Measurements from ENCODE around the gene LIPG.

The LIPG gene

DNA sequence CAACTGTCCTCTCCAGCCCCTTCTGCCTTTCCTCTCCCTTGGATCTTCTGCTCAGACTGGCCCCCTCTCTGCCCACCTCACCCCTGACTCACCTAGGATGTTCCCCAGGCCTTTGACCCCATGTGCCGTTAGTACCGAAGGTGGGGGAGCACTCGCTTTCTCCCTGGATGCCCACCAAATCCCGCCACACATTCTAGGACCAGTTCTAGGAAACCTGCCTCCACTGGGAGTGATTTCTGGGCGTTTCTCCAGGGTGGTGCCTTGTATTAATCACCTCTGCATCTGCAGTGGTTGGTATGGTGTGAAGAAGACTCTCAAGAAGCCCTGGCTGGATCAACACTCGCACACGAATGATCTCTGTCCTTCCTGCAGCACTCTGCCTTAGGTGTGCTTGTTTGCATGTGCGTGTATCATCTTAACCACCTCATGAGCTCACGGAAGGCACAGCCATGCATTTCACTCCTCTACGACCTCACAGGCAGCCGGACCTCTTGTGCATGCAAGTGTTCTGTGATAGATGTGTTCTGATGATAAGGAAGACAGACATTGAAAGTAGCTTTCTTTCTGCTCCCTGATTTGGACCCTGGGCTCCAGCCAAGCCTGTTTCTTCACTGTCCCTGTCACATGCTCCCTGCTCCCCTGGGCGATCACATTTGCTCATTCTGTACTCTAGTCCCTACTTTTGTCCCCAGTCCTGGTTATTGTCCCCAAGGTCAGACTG lies 69.4 kb downstream of the LIPG start:
- TF ChIP-seq PPARA (CRISPR knock-in tag; IDR thresholded peaks at IDR 0.05; ENCODE audit: borderline replicate concordance) (no peak), ZNF8 (CRISPR knock-in tag; IDR thresholded peaks at IDR 0.05) (no peak), ISL1 (CRISPR knock-in tag; IDR thresholded peaks at IDR 0.05) (no peak)
- ATAC-seq: no peak

GRCh38 chr18:49632588-49632987 lies 70.7 kb downstream of the LIPG start:
- no peak for TF ChIP-seq TCF4 (CRISPR knock-in tag; IDR thresholded peaks at IDR 0.05; ENCODE audit: borderline replicate concordance)
- no peak for TF ChIP-seq BACH2 (CRISPR knock-in tag; IDR thresholded peaks at IDR 0.05; ENCODE audit: borderline replicate concordance)
- no peak for TF ChIP-seq TOX (CRISPR knock-in tag; IDR thresholded peaks at IDR 0.05; ENCODE audit: borderline replicate concordance)
- no peak for TF ChIP-seq ZNF8 (CRISPR knock-in tag; IDR thresholded peaks at IDR 0.05)
- TF ChIP-seq, protein P1, sequence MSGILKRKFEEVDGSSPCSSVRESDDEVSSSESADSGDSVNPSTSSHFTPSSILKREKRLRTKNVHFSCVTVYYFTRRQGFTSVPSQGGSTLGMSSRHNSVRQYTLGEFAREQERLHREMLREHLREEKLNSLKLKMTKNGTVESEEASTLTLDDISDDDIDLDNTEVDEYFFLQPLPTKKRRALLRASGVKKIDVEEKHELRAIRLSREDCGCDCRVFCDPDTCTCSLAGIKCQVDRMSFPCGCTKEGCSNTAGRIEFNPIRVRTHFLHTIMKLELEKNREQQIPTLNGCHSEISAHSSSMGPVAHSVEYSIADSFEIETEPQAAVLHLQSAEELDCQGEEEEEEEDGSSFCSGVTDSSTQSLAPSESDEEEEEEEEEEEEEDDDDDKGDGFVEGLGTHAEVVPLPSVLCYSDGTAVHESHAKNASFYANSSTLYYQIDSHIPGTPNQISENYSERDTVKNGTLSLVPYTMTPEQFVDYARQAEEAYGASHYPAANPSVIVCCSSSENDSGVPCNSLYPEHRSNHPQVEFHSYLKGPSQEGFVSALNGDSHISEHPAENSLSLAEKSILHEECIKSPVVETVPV (CRISPR knock-in tag; IDR thresholded peaks at IDR 0.05): no peak
- no peak for TF ChIP-seq TSHZ2 (CRISPR knock-in tag; IDR thresholded peaks at IDR 0.05)
- no peak for TF ChIP-seq ZNF70 (CRISPR knock-in tag; IDR thresholded peaks at IDR 0.05)
- no peak for TF ChIP-seq ISL1 (CRISPR knock-in tag; IDR thresholded peaks at IDR 0.05)
- TF ChIP-seq, protein P2, sequence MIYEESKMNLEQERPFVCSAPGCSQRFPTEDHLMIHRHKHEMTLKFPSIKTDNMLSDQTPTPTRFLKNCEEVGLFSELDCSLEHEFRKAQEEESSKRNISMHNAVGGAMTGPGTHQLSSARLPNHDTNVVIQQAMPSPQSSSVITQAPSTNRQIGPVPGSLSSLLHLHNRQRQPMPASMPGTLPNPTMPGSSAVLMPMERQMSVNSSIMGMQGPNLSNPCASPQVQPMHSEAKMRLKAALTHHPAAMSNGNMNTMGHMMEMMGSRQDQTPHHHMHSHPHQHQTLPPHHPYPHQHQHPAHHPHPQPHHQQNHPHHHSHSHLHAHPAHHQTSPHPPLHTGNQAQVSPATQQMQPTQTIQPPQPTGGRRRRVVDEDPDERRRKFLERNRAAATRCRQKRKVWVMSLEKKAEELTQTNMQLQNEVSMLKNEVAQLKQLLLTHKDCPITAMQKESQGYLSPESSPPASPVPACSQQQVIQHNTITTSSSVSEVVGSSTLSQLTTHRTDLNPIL (CRISPR knock-in tag; IDR thresholded peaks at IDR 0.05; ENCODE audit: low read depth): no peak
- TF ChIP-seq ZC3H10 (CRISPR knock-in tag; IDR thresholded peaks at IDR 0.05): no peak
- ATAC-seq: no peak

DNA sequence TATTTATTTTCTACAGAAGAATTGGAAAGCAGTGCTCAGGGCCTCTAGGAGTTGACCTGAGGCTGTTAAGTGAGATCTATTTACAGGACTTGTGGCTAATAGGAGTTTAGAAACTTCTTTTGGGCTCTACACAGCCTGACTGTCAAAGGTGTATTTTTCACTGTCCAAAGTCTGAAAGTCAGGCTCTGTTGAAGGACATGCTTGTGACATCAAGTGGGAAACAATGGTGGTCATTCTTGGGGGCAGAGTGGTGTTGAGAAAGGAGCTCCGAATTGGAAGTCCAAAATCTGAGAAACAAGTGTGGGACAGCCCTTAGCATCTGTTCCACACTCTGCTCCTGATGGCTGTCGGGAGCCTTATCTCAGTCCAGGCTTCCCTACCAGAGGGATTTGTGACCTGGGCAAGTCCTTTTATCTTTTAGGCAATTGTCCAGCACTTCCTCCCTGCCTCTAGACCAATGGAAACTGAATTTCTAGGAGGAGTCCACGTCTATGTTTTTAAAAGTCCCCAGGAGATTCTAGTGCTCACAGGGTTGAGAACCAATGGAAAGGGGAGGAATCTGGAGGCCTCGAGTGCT lies 76.4 kb downstream of the LIPG start:
- no peak for ATAC-seq
- TF ChIP-seq ZC3H10 (CRISPR knock-in tag; IDR thresholded peaks at IDR 0.05): no peak
- no peak for TF ChIP-seq POU6F1 (CRISPR knock-in tag; IDR thresholded peaks at IDR 0.05; ENCODE audit: borderline replicate concordance, low read depth)
- no peak for TF ChIP-seq ZNF70 (CRISPR knock-in tag; IDR thresholded peaks at IDR 0.05)
- TF ChIP-seq, protein P2 (CRISPR knock-in tag; IDR thresholded peaks at IDR 0.05; ENCODE audit: low read depth): no peak
- TF ChIP-seq, protein P1 (CRISPR knock-in tag; IDR thresholded peaks at IDR 0.05): no peak
- no peak for TF ChIP-seq BACH2 (CRISPR knock-in tag; IDR thresholded peaks at IDR 0.05; ENCODE audit: borderline replicate concordance)
- TF ChIP-seq TCF4 (CRISPR knock-in tag; IDR thresholded peaks at IDR 0.05; ENCODE audit: borderline replicate concordance): no peak
- no peak for TF ChIP-seq ISL1 (CRISPR knock-in tag; IDR thresholded peaks at IDR 0.05)
- no peak for TF ChIP-seq ARNTL (CRISPR knock-in tag; IDR thresholded peaks at IDR 0.05; ENCODE audit: borderline replicate concordance, low read depth)
- TF ChIP-seq TOX (CRISPR knock-in tag; IDR thresholded peaks at IDR 0.05; ENCODE audit: borderline replicate concordance): no peak
- no peak for TF ChIP-seq TSHZ2 (CRISPR knock-in tag; IDR thresholded peaks at IDR 0.05)
- TF ChIP-seq ZNF565 (CRISPR knock-in tag; conservative IDR thresholded peaks at IDR 0.05; ENCODE audit: low read depth): no peak
- no peak for TF ChIP-seq CSDC2 (CRISPR knock-in tag; IDR thresholded peaks at IDR 0.05)
- no peak for TF ChIP-seq PPARA (CRISPR knock-in tag; IDR thresholded peaks at IDR 0.05; ENCODE audit: borderline replicate concordance)
- no peak for TF ChIP-seq RARB (CRISPR knock-in tag; IDR thresholded peaks at IDR 0.05)
- no peak for TF ChIP-seq GLIS3 (CRISPR knock-in tag; IDR thresholded peaks at IDR 0.05)
- TF ChIP-seq SNAI2 (CRISPR knock-in tag; IDR thresholded peaks at IDR 0.05): no peak
- TF ChIP-seq, protein P3, sequence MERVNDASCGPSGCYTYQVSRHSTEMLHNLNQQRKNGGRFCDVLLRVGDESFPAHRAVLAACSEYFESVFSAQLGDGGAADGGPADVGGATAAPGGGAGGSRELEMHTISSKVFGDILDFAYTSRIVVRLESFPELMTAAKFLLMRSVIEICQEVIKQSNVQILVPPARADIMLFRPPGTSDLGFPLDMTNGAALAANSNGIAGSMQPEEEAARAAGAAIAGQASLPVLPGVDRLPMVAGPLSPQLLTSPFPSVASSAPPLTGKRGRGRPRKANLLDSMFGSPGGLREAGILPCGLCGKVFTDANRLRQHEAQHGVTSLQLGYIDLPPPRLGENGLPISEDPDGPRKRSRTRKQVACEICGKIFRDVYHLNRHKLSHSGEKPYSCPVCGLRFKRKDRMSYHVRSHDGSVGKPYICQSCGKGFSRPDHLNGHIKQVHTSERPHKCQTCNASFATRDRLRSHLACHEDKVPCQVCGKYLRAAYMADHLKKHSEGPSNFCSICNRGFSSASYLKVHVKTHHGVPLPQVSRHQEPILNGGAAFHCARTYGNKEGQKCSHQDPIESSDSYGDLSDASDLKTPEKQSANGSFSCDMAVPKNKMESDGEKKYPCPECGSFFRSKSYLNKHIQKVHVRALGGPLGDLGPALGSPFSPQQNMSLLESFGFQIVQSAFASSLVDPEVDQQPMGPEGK (CRISPR knock-in tag; IDR thresholded peaks at IDR 0.05; ENCODE audit: borderline replicate concordance): no peak

Measured in SK-N-SH treated with all-trans-retinoic acid at 6 μM for 48 hours (cell line).